CD4-positive, alpha-beta memory T cell (primary cell): ENCODE measurements around the gene GRID1. TPM values are rescaled to one million over a fixed set of nuclear protein-coding genes. Genes with fewer than 3 reads are reported as not detected.
"Not testable (repeated sequence)": the region's sequence is repeated elsewhere in the genome, so short reads cannot be mapped to it uniquely, and the experiment has no call there.

ENCODE experiments used
- CTCF ChIA-PET: fragments of 350-600 bp; sonication (Branson Sonifier 250); formaldehyde crosslinking; loops from one replicate; lab custom pipeline; 2021; ENCODE audit warnings: inconsistent platforms; ENCODE audit not compliant: partially characterized antibody; lab: Charles Lee
- POLR2A ChIA-PET: fragments of 350-600 bp; sonication (Branson Sonifier 250); formaldehyde crosslinking; loops from one replicate; lab custom pipeline; 2021; ENCODE audit not compliant: partially characterized antibody; lab: Charles Lee
- DNase-seq, 5 donors: peaks; one replicate each; pipeline versions ENCODE4 v3.0.0 to v3.0.0-alpha.2; 2020 to 2022; ENCODE audit warnings: mixed read lengths in 1 of 5
- H3K27ac ChIP-seq: one replicate; pipeline ENCODE4 v1.7.0; 2013; ENCODE audit warnings: low read depth, low read length
- H3K27me3 ChIP-seq: 2 replicates; pipeline ENCODE4 v1.7.0; 2013; ENCODE audit warnings: mild to moderate bottlenecking, low read length, moderate library complexity; ENCODE audit not compliant: insufficient read depth
- H3K36me3 ChIP-seq: 2 replicates; pipeline ENCODE4 v1.7.0; 2013; ENCODE audit warnings: mild to moderate bottlenecking, low read length, moderate library complexity; ENCODE audit not compliant: insufficient read depth
- H3K4me1 ChIP-seq: 2 replicates; pipeline ENCODE4 v1.7.0; 2013; ENCODE audit warnings: mild to moderate bottlenecking, low read length, moderate library complexity; ENCODE audit not compliant: insufficient read depth
- H3K4me3 ChIP-seq, 2 donors: one replicate each; pipeline ENCODE4 v1.7.0; 2013; ENCODE audit warnings: low read length in 2 of 2, mild to moderate bottlenecking in 1 of 2
- H3K9me3 ChIP-seq, 2 donors: one replicate each; pipeline ENCODE4 v1.7.0; 2013; ENCODE audit warnings: low read length in 2 of 2, control low read depth in 1 of 2; ENCODE audit not compliant: control insufficient read depth in 1 of 2
- H3K27ac Mint-ChIP-seq, 7 donors: one replicate each; pipeline ENCODE4 v1.8.0; 2020 to 2021; ENCODE audit warnings: mixed read lengths in 7 of 7, mild to moderate bottlenecking in 6 of 7, inconsistent platforms in 3 of 7, moderate library complexity in 3 of 7
- H3K27me3 Mint-ChIP-seq, 2 donors: one replicate each; pipeline ENCODE4 v1.8.0; 2020 to 2021; ENCODE audit warnings: mixed read lengths in 2 of 2
- H3K36me3 Mint-ChIP-seq, 2 donors: one replicate each; pipeline ENCODE4 v1.8.0; 2020 to 2021; ENCODE audit warnings: mixed read lengths in 2 of 2, inconsistent platforms in 1 of 2, mild to moderate bottlenecking in 1 of 2
- H3K4me1 Mint-ChIP-seq, 4 donors: one replicate each; pipeline ENCODE4 v1.8.0; 2020 to 2021; ENCODE audit warnings: mixed read lengths in 4 of 4, mild to moderate bottlenecking in 1 of 4
- H3K4me3 Mint-ChIP-seq, 8 donors: one replicate each; pipeline ENCODE4 v1.8.0; 2020 to 2021; ENCODE audit warnings: mixed read lengths in 8 of 8, mild to moderate bottlenecking in 7 of 8, moderate library complexity in 6 of 8, inconsistent platforms in 3 of 8
- H3K9me3 Mint-ChIP-seq, 8 donors: one replicate each; pipeline ENCODE4 v1.8.0; 2020 to 2021; ENCODE audit warnings: mixed read lengths in 8 of 8, mild to moderate bottlenecking in 5 of 8, inconsistent platforms in 3 of 8, moderate library complexity in 1 of 8
- intact Hi-C: fragments of 100-400 bp; cut with micrococcal nuclease; formaldehyde crosslinking; loops from one replicate; pipeline ENCODE4 v1.15.1; 2023
- polyA plus RNA-seq, 2 donors: library from polyadenylated mRNA; unstranded; fragments of 300-500 nt; fragmentation: Illumina TruSeq; gene quantifications; one replicate each; pipeline ENCODE4 v1.2.3, GENCODE V29; 2021
- total RNA-seq, 2 experiments: library from RNA; stranded (reverse); gene quantifications; one replicate each; pipeline ENCODE4 v1.2.3, GENCODE V29; 2021

The GRID1 gene
- total and polyA plus RNA-seq, 4 experiments from 2014 or later, result not detected

GRCh38 chr10:86035791-86036543 lies 330.6 kb downstream of the GRID1 start:
- no peaks in the 10 kb centered on the region for H3K27me3 ChIP-seq
- peaks cover 0 to 3% (median 3%) of the 10 kb centered on the region in 4 donors for H3K4me1 Mint-ChIP-seq
- H3K4me3 Mint-ChIP-seq, result no peak overlapping the region
- DNase-seq, result no peak
- no peak overlapping the region for H3K27ac Mint-ChIP-seq
- ChIA-PET CTCF (no interaction called here), POLR2A (no interaction called here)
- H3K9me3 Mint-ChIP-seq, result peaks cover 0 to 3% (median 0%) of the 10 kb centered on the region in 8 donors
- no peaks in the 10 kb centered on the region for H3K36me3 Mint-ChIP-seq
- peaks cover 2 to 7% of the 10 kb centered on the region in 2 donors for H3K27me3 Mint-ChIP-seq
- H3K4me1 ChIP-seq, result peaks cover 2% of the 10 kb centered on the region
- H3K4me3 ChIP-seq, result no peak overlapping the region
- no peaks in the 10 kb centered on the region for H3K9me3 ChIP-seq
- intact Hi-C loops, result no loop called here
- H3K27ac ChIP-seq, result no peak overlapping the region
- H3K36me3 ChIP-seq, result no peaks in the 10 kb centered on the region

DNA sequence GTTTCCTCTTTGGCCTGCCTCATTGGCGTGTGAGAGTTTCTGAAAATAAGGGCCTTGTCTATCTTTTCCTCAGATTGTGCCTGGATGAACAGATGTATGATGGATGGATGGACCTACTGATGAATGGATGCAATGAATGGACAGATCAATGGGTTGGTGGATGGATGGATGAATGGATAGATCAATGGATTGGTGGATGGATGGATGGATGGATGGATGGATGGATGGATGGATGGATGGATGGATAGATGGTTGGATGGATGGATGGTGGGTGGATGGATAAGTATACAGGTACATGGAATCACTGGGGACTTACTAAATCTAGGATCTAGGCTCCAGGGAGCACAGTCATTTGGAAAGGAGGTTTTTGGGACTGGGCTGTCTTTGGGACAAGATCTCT lies 331.9 kb downstream of the GRID1 start:
- CTCF ChIA-PET, result no interaction called here
- H3K36me3 Mint-ChIP-seq, result no peaks in the 10 kb centered on the region
- POLR2A ChIA-PET, result no interaction called here
- H3K9me3 Mint-ChIP-seq, result peaks cover 0 to 3% (median 0%) of the 10 kb centered on the region in 8 donors
- no peaks in the 10 kb centered on the region for H3K27me3 ChIP-seq
- DNase-seq, result no peak
- peak overlapping the region in 1 of 7 donors; percentile 38 for H3K27ac Mint-ChIP-seq
- peaks cover 0 to 7% of the 10 kb centered on the region in 2 donors for H3K27me3 Mint-ChIP-seq
- H3K36me3 ChIP-seq, result no peaks in the 10 kb centered on the region
- H3K27ac ChIP-seq, result no peak overlapping the region
- H3K9me3 ChIP-seq, result no peaks in the 10 kb centered on the region
- intact Hi-C loops, result no loop called here
- H3K4me3 Mint-ChIP-seq, result no peak overlapping the region
- H3K4me1 ChIP-seq, result no peaks in the 10 kb centered on the region
- H3K4me1 Mint-ChIP-seq, result no peaks in the 10 kb centered on the region
- H3K4me3 ChIP-seq, result no peak overlapping the region

DNA sequence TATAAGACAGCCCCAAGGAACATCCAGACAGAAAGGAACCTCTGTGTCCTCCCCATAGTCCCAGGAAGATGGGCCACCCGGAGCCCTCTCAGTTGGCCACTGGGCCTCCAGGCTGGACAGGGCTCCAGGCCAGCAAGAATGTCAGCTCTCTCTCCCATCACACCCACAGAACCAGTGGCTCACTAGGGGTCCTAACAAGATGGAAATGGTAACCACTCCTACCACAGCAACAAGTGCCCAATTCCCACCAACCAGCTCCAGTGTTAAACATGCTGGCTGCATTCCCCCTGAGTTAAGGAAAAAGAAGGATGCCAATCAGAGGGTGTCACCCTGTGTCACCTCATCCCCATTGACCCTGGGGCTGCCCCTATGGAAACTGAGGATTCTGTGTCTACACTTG lies 333.0 kb downstream of the GRID1 start:
- intact Hi-C loops, result no loop called here
- H3K4me1 ChIP-seq, result no peaks in the 10 kb centered on the region
- Mint-ChIP-seq H3K27me3 (peaks cover 0 to 13% of the 10 kb centered on the region in 2 donors), H3K27ac (no peak overlapping the region), H3K4me1 (no peaks in the 10 kb centered on the region), H3K36me3 (no peaks in the 10 kb centered on the region), H3K4me3 (no peak overlapping the region), H3K9me3 (peaks cover 0 to 3% (median 0%) of the 10 kb centered on the region in 8 donors)
- H3K27me3 ChIP-seq, result no peaks in the 10 kb centered on the region
- no peaks in the 10 kb centered on the region for H3K9me3 ChIP-seq
- H3K36me3 ChIP-seq, result no peaks in the 10 kb centered on the region
- ChIA-PET CTCF (no interaction called here), POLR2A (no interaction called here)
- no peak for DNase-seq
- H3K27ac ChIP-seq, result no peak overlapping the region
- no peak overlapping the region for H3K4me3 ChIP-seq

DNA sequence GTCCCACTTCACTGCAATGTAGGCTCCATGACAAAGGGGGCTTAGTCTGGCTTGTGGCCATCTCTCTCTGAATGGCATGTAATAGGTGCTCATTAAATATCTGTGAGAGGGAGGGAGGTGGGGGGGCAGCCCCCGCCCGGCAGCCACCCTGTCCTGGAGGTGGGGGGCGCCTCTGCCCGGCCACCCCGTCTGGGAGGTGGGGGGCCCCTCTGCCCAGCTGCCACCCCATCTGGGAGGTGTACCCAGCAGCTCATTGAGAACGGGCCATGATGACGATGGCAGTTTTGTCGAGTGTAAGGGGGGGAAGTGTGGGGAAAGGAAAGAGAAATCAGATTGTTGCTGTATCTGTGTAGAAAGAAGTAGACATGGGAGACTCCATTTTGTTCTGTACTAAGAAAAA lies 334.5 kb downstream of the GRID1 start:
- intact Hi-C loops, H3K36me3 ChIP-seq, H3K4me3 Mint-ChIP-seq, H3K27me3 ChIP-seq, H3K4me1 Mint-ChIP-seq, CTCF ChIA-PET, H3K4me3 ChIP-seq, DNase-seq, H3K36me3 Mint-ChIP-seq, H3K27ac ChIP-seq, H3K27ac Mint-ChIP-seq, H3K4me1 ChIP-seq, POLR2A ChIA-PET, H3K9me3 Mint-ChIP-seq, H3K9me3 ChIP-seq: not testable (repeated sequence)
- peaks cover 0 to 15% of the 10 kb centered on the region in 2 donors for H3K27me3 Mint-ChIP-seq

DNA sequence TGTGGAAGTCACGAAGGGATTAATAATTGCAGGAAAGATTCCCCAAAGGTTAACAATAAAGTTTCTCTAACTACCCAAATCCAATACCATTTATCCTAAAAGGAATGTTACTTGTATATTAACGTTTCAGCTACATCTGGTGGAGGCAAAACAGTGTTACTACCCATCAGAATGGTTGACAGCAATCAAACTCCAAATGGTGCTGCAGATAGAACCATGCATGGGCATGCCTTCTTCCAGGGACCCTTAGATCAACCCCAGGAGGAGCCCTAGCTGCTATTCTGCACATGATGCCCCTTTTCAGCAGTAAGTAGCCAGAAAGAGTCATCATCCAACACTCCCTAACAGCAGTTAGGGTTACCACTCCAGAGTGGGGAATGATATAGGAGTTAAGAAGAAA lies 336.3 kb downstream of the GRID1 start:
- Histone ChIP-seq H3K4me3 (no peak overlapping the region), H3K9me3 (no peaks in the 10 kb centered on the region), H3K27me3 (no peaks in the 10 kb centered on the region), H3K27ac (no peak overlapping the region), H3K4me1 (no peaks in the 10 kb centered on the region), H3K36me3 (no peaks in the 10 kb centered on the region)
- peaks cover 0 to 15% of the 10 kb centered on the region in 2 donors for H3K27me3 Mint-ChIP-seq
- CTCF ChIA-PET, result no interaction called here
- H3K4me3 Mint-ChIP-seq, result no peak overlapping the region
- H3K4me1 Mint-ChIP-seq, result no peaks in the 10 kb centered on the region
- no peak for DNase-seq
- POLR2A ChIA-PET, result no interaction called here
- H3K36me3 Mint-ChIP-seq, result no peaks in the 10 kb centered on the region
- peaks cover 0 to 3% (median 0%) of the 10 kb centered on the region in 8 donors for H3K9me3 Mint-ChIP-seq
- intact Hi-C loops, result no loop called here
- H3K27ac Mint-ChIP-seq, result no peak overlapping the region

GRCh38 chr10:86027346-86027745 lies 339.2 kb downstream of the GRID1 start:
- Mint-ChIP-seq H3K4me1 (no peaks in the 10 kb centered on the region), H3K27ac (no peak overlapping the region), H3K36me3 (no peaks in the 10 kb centered on the region), H3K9me3 (peaks cover 0 to 3% (median 0%) of the 10 kb centered on the region in 8 donors), H3K4me3 (no peak overlapping the region), H3K27me3 (peaks cover 0 to 13% of the 10 kb centered on the region in 2 donors)
- Histone ChIP-seq H3K4me3 (no peak overlapping the region), H3K27me3 (no peaks in the 10 kb centered on the region), H3K9me3 (no peaks in the 10 kb centered on the region), H3K27ac (no peak overlapping the region), H3K36me3 (no peaks in the 10 kb centered on the region), H3K4me1 (no peaks in the 10 kb centered on the region)
- intact Hi-C loops, result no loop called here
- POLR2A ChIA-PET, result no interaction called here
- CTCF ChIA-PET, result no interaction called here
- DNase-seq, result no peak

DNA sequence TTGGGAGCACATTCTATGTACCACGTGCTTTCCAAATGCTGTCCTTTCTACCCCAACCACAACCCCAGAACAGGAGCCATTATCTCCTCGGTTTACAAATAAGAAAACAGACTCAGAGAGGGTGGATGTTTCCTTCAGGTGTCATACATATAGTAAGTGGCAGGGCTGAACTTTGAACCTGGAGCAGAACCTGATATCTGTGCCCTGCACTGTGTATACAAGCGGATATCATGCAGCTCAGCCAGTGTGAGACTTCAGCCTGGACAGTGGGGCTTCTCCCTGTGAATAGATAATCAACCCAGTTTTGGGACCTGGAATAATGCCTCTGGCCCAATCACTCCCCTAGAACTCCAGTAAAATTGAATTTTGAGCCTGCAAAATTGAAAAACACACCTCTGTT lies 341.1 kb downstream of the GRID1 start:
- H3K4me3 Mint-ChIP-seq, result no peak overlapping the region

More for the DNA sequence above, 341.1 kb downstream of the GRID1 start:
- Mint-ChIP-seq H3K27ac (no peak overlapping the region), H3K9me3 (no peaks in the 10 kb centered on the region), H3K27me3 (peaks cover 0 to 8% of the 10 kb centered on the region in 2 donors), H3K36me3 (no peaks in the 10 kb centered on the region), H3K4me1 (no peaks in the 10 kb centered on the region)
- no peaks in the 10 kb centered on the region for H3K36me3 ChIP-seq
- DNase-seq, result no peak
- intact Hi-C loops, result no loop called here
- ChIA-PET POLR2A (no interaction called here), CTCF (no interaction called here)
- H3K9me3 ChIP-seq, result no peaks in the 10 kb centered on the region
- no peak overlapping the region for H3K27ac ChIP-seq
- no peaks in the 10 kb centered on the region for H3K27me3 ChIP-seq
- no peaks in the 10 kb centered on the region for H3K4me1 ChIP-seq
- no peak overlapping the region for H3K4me3 ChIP-seq
